GF-D8 (cell line): Measurements from ENCODE around the gene AKR1E2.
"Not testable (repeated sequence)": the region's sequence is repeated elsewhere in the genome, so short reads cannot be mapped to it uniquely, and the experiment has no call there.

Experiments used
- DNase-seq: peaks from one replicate; lab custom pipeline; 2025; lab: John Stamatoyannopoulos, UW

The AKR1E2 gene

GRCh38 chr10:4813496-4813895, 12.5 kb upstream of the AKR1E2 start:
- DNase-seq, result no peak

- DNase-seq, result not testable (repeated sequence)
Measured at GRCh38 chr10:4815646-4816180, 10.3 kb upstream of the AKR1E2 start.

GRCh38 chr10:4816966-4817365, 9.0 kb upstream of the AKR1E2 start:
- no peak for DNase-seq

- DNase-seq, result no peak
Measured at GRCh38 chr10:4819067-4819466, 6.9 kb upstream of the AKR1E2 start.

DNA sequence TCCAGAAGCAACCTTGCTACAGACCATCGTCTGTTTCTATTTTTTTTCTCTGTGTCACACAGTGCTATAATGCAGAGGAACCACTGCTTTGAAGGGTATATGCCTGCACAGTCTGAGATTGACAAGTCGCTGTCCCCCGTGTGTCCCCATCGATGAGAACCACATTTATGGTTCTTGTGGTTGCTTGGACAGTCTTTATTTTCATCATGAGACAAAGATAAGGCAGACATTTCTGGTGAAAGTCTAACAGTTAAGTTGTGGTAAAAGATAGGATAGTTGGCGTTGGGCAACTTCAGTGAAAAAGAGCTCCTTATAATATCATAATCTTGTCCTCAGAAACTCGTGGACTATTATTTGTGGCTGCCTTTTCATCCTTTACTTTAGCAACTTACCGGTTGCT, 6.3 kb upstream of the AKR1E2 start:
- DNase-seq, result peak; percentile 49

DNA sequence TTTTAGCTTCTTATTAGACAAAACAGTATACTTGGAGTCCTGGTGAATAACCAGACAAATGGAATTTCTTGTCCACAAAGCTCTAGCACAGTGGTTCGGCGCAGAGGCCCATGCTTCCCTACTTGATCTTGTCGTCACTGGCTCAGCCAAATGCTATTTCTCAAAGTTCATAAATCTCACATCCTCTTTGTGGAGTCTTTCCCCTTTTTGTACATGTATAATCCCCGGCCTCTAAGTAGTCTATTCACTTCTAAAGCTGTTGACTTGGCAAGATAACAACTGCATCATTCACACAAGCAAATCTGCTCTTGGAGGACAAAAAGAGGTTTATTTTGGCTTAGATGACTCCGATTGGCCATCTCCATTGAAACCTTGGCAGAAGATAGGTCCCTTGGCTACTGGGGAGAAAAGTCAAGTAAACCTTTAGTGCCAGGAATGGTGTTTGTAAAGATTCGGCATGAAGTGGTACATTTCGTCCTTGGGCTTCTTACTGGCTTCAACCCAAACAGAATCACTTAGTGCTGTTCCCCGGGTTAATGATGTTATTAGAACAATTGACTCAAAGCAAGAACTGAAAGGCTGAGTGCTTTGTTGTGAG, 5.1 kb upstream of the AKR1E2 start:
- no peak for DNase-seq

DNA sequence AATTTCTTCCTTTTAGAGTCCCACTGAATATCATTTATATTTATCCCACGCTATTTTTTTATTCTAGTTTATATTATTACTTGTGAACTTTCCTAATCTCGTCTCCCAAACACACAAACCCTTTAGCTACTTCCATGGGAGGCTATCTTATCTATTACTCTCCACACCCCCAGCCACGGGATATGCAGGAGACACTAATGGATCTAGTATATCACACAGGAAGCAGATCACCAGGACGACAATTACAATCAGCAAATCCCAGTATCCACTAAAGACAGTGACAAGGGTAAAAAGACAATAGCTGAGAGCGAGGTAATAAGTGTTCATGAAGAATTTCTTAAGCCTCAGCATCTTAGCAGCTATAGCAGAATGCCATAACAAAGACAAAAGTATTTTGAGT, 3.8 kb upstream of the AKR1E2 start:
- no peak for DNase-seq

DNA sequence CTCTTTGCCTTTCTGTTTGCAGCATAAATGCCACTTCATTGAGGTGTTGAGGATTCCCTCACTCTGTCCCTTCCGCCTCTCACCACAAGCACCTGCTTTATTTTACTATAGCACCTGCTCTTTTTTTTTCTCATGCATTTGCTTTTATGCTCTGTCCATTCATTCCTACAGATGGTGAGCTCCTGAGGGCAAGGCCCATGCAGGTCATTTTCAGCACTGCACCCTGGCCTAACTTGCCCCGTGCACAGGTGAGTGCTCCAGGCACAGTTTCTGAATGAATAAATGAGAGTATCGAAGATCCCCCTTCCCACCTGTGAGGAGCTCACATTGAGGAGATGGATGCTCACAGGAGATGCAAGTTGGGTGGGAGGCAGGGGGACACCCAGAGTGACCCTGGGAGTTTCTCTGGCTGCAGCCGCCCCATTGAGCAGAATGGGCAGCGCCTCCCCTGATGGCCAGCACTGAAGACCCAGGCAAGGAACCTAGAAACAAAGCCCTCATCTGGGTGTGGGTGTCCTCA, 1.2 kb upstream of the AKR1E2 start:
- DNase-seq, result no peak

DNA sequence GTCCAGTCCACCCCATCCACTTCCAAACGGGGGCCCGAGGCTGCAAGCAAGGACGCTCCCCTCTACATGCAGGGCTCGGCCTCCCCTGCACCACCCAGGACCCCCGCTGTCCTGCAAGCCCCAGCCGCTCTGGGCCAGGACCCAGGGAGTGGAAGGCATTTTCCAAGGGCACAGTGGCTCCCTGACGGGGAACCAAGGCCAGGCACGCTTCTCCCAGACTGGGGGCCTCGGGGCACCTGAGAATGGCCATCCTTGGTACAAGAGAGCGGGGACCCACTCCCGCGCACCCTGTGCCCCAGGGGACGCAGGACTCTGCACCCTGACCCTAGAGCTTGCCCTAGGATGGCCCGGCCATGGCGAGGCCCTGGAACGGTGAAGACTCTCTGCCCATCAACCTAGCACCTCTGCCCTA, 545 bp upstream of the AKR1E2 start:
- no peak for DNase-seq

GRCh38 chr10:4826792-4827324, 851 bp downstream of the AKR1E2 start:
- DNase-seq, result no peak

DNA sequence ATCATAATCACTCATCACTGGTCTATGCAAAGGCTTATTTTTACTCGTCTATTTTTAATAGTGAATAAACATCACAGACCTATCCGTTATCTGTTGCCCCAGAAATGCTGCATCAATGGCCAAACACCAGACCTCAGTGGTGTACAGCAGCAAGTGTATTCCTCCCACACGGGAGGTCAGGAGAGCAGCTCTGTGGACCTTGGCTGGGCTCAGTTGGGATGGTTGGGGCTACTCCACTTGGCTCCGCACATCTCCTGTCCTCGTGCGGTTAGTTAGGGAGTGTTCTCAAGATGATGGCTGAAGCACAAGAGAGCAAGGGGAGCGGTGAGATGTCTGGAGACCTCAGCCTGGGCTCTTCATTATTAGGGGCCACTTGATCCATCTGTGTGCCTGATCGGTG, 2.0 kb downstream of the AKR1E2 start:
- no peak for DNase-seq

DNA sequence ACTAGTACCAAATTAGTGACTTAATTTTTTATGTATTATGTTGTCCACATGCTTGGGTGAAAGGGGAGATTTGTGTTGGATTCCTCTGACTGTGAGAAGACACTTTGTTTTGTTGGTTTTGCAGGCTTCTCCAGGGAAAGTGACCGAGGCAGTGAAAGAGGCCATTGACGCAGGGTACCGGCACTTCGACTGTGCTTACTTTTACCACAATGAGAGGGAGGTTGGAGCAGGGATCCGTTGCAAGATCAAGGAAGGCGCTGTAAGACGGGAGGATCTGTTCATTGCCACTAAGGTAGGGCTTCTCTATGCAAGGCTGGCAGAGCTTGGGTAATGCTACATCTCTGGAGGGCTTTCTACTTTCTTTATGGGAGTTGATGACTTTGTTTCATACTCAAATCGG, 4.5 kb downstream of the AKR1E2 start:
- DNase-seq, result no peak

DNA sequence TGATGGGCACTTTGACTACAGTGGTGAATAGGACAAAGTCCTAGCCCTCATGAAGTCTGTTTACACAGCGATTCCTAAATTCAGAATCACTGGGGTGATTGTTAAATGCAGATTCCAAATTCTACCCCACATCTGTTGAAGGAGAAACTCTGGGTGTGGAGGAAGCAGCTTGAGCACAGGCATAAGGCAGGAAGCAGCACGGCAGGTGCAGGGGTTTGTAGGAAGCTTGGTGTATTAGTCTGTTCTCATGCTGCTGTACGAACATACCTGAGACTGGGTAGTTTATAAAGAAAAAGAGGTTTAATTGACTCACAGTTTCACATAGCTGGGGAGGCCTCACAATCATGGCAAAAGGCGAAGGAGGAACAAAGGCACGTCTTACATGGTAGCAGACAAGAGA, 5.1 kb downstream of the AKR1E2 start:
- no peak for DNase-seq

DNA sequence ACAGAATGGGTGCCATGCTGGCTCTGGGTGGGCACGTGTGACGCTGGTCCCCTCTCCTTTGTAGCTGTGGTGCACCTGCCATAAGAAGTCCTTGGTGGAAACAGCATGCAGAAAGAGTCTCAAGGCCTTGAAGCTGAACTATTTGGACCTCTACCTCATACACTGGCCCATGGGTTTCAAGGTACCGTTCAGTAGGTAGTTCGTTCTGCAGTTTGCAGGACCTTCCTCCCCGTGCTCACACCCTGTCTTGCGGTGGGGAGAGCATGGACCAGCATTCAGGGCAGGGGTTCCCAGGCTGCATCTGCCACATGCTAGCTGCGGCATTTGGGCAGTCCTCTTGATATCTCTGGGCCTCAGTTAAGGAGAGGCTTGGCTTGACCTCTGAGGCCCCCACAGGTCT, 7.3 kb downstream of the AKR1E2 start:
- DNase-seq, result no peak

DNA sequence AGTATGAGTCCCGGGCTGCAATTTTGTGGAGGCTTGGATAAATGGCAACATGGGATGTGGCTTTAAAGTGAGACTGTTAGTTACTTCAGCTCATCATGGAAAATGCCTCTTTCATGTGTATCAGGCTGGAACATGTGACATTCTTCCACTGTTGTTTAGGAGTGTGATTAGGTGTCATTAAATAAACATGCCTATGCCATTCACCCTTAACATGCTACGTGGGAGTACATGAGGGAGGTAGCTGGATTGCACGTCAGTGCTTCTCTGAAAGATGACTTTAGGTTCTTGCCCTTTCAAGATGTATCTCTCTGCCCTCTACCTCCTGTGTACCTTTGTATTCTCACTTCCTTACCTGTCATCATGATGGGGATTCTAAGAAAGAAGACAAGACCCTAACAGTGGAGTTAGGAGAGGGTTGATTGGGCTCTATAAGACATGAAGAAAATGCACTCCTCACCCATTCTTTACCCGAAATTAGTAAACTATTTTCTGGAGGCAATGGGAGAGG, 8.9 kb downstream of the AKR1E2 start:
- no peak for DNase-seq

DNA sequence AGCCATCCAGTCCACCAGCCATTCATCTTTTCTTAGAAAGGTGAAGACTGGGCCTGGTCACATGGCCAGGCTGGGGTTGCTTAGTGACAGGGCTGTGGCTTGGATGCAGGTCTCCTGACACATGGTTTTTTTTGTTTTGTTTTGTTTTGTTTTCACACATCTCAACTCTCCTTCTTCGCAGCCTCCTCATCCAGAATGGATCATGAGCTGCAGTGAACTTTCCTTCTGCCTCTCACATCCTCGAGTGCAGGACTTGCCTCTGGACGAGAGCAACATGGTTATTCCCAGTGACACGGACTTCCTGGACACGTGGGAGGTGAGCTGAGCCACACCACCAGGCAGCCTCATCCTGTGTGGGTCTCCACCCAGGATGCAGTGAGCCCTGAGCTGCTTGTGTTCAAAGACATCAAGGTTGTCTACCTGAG, 9.5 kb downstream of the AKR1E2 start:
- no peak for DNase-seq

DNA sequence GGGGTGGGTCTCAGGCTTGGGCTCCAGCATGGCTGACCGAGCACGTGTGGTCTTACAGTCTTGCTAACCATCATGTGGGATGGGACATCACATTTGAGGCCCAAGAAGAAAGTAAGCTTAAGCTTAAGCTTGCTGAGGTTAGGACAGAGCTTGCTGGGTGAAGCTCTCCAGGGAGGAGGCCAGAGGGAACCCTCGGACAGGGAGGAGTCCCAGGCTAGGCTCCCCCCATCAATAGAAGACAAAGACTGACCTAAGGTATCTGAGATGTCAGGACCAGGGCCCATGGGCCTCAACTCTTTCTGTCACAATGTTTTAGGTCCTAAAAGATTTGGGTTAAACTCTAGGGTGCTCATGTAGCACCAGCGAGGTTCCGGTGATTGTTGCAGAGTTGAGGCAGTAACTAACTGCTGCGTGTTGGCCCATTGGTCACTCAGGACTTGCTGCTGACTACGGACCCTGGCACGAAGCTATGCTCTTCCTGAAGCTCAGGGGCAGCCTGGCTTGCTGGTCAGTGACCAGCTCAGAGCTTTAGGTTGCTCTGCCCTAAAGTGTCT, 10.5 kb downstream of the AKR1E2 start:
- no peak for DNase-seq

GRCh38 chr10:4837551-4837950, 11.5 kb downstream of the AKR1E2 start:
- no peak for DNase-seq

- no peak for DNase-seq
Measured at GRCh38 chr10:4838743-4839142, 12.7 kb downstream of the AKR1E2 start.

- DNase-seq, result no peak
Measured at GRCh38 chr10:4839353-4839752, 13.3 kb downstream of the AKR1E2 start.

DNA sequence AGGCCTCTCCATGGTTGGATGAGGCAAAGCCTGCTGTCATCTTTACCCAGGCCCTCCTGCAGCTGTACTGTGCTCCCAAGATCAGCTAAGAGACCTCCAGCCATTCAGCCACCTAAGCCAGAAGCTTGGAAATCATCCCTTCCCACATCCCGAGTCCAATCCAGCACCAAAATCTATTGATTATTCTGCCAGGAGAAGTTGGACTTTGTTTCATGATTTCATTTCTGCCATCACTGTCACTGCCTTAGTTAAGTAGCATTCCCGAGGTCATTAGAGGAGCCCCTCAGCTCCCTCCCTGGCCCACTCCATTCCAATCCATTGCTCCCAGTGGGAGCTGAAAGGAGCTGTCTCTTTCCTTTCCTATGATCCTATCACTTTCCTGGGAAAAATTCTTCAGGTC, 14.1 kb downstream of the AKR1E2 start:
- DNase-seq, result no peak

DNA sequence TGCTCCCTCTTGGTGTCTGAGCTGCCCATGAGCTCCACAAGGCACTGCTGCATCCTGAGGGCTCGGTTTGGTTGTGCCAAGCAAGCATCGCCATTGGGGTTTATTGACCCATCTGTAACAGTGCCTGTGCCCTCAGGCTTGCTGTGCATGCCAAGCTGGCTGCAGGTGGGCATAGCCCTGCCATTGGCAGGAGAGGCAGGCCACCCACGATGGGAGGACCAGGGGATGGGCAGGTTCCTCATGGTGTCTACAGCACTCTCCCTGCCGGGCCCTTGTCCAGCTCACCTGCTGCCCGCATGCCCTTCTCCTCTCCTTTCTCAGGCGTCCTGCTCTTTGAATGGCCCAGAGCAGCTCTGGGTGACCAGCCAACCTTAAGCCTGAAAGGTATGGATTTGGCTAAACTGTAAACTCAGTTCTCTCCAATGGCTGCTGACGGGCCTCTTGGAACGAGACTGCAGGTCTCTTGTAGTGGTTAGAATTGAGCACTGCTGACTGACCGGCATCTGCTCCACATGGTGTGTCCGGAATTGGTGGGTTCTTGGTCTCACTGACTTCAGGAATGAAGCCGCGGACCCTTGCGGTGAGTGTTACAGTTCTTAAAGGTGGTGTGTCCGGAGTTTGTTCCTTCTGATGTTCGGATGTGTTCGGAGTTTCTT, 17.6 kb downstream of the AKR1E2 start:
- no peak for DNase-seq

DNA sequence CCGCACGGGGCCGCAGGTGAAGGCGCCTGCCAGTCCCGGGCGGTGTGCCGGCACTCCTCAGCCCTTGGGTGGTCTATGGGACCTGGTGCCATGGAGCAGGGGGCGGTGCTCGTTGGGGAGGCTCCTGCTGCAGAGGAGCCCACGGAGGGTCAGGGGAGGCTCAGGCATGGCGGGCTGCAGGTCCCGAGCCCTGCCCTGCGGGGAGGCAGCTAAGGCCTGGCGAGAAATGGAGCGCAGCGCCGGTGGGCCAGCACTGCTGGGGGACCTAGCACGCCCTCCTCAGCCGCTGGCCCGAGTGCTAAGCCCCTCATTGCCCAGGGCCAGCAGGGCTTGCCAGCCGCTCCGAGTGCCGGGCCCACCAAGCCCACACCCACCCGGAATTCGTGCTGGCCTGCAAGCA, 18.9 kb downstream of the AKR1E2 start:
- DNase-seq, result no peak
